Measurements from ENCODE around the gene ZNF664.

The ZNF664 gene

DNA sequence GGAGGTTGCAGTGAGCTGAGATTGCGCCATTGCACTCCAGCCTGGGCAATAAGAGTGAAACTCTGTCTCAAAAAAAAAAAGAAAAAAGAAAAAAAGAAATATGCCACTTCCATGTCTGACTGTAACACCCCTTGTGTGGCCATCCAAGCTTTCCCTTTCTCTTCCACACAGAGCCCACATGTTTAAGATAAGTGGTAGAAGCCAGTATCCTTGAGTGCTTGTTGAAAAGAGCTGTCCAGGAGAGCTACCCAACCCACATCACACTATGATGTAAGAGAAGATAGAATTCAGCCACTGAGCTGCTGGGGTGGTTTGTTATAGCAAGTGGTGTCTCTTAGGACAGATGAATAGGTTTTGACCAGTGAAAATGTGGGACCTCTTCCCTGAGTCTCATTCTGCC, 82.1 kb downstream of the ZNF664 start:
- TF ChIP-seq, protein P1, sequence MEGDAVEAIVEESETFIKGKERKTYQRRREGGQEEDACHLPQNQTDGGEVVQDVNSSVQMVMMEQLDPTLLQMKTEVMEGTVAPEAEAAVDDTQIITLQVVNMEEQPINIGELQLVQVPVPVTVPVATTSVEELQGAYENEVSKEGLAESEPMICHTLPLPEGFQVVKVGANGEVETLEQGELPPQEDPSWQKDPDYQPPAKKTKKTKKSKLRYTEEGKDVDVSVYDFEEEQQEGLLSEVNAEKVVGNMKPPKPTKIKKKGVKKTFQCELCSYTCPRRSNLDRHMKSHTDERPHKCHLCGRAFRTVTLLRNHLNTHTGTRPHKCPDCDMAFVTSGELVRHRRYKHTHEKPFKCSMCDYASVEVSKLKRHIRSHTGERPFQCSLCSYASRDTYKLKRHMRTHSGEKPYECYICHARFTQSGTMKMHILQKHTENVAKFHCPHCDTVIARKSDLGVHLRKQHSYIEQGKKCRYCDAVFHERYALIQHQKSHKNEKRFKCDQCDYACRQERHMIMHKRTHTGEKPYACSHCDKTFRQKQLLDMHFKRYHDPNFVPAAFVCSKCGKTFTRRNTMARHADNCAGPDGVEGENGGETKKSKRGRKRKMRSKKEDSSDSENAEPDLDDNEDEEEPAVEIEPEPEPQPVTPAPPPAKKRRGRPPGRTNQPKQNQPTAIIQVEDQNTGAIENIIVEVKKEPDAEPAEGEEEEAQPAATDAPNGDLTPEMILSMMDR (conservative IDR thresholded peaks at IDR 0.05; ENCODE audit: low read depth) = no peak
- CTCF ChIA-PET = interaction anchor here (0.6 kb wide), 1 partner anchor 11 kb away, joined by 7 read pairs; no protein-coding TSS in a partner anchor
- no peak overlapping the region for H3K27ac ChIP-seq
- POLR2A ChIA-PET (ENCODE audit: low non-redundant PET) = no interaction called here
- no peak for DNase-seq (ENCODE audit: low spot score)

DNA sequence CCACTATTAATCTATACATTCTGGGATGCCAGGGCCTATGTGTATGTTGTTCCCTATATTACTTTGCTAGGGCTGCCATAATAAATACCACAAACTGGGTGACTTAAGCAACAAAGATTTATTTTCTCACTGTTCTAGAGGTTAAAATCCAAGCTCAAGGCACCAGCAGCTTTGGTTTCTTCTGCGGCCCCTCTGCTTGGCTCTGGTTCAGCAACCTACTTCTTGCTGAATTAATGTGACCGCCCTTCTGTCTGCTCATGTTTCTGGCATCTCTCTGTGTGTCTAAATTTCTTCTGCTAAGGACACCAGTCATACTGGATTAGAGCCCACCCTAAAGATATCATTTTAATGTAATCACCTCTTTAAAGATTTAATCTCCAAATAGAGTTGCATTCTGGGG, 84.7 kb downstream of the ZNF664 start:
- TF ChIP-seq, protein P1 (conservative IDR thresholded peaks at IDR 0.05; ENCODE audit: low read depth) = no peak
- no peak overlapping the region for H3K27ac ChIP-seq
- CTCF ChIA-PET = no interaction called here
- POLR2A ChIA-PET (ENCODE audit: low non-redundant PET) = no interaction called here
- no peak for DNase-seq (ENCODE audit: low spot score)

DNA sequence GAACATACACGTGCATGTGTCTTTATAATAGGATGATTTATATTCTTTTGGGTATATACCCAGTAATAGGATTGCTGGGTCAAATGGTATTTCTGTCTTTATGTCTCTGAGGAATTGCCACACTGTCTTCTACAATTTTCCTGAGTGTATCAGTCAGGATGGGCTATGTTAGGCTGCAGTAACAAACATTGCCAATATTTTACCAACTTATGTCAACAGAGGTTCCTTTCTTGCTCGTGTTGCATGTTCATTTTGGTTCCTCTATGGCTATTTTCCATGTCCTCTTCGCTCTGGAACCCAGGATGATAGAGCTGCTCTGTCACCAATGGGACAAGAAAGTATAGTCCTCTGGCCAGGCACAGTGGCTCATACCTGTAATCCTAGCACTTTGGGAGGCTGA, 86.7 kb downstream of the ZNF664 start:
- TF ChIP-seq, protein P1 (conservative IDR thresholded peaks at IDR 0.05; ENCODE audit: low read depth) = no peak
- no peak overlapping the region for H3K27ac ChIP-seq
- ChIA-PET POLR2A (ENCODE audit: low non-redundant PET) (no interaction called here), CTCF (no interaction called here)
- no peak for DNase-seq (ENCODE audit: low spot score)

Data from RWPE1 (cell line).